Astrocyte (in vitro differentiated cells and primary cell): ENCODE data around the gene MARCHF9.

Experiments used
- CTCF ChIP-seq: IDR thresholded peaks from 2 replicates; pipeline ENCODE4 v1.5.1; 2011; ENCODE audit warnings: low read depth, mild to moderate bottlenecking, inconsistent platforms, low read length, moderate library complexity; ENCODE audit not compliant: insufficient read depth
- EZH2 ChIP-seq: IDR thresholded peaks from 2 replicates; pipeline ENCODE4 v1.6.1; 2012; ENCODE audit warnings: mild to moderate bottlenecking, low read length, inconsistent platforms; ENCODE audit not compliant: insufficient read depth

GRCh38 chr12:57729321-57729844 is 25.5 kb upstream of the MARCHF9 start:
- no peak for TF ChIP-seq CTCF
- TF ChIP-seq EZH2: no peak
